Stimulated activated CD8-positive, alpha-beta memory T cell treated with anti-CD3 and anti-CD28 coated beads, Interleukin-12 subunit alpha, Interleukin-12 subunit beta, amount 100 ng/mL, for 4 hours (primary cell): Measurements from ENCODE around the gene RIPOR2.
"Not testable (repeated sequence)": the region's sequence is repeated elsewhere in the genome, so short reads cannot be mapped to it uniquely, and the experiment has no call there.

Experiments used
- DNase-seq: peaks from one replicate; pipeline ENCODE4 v3.0.0-alpha.2; 2020; ENCODE audit warnings: low read depth

The RIPOR2 gene

GRCh38 chr6:24807584-24807983 is 128.2 kb downstream of the RIPOR2 start:
- DNase-seq, result no peak

DNA sequence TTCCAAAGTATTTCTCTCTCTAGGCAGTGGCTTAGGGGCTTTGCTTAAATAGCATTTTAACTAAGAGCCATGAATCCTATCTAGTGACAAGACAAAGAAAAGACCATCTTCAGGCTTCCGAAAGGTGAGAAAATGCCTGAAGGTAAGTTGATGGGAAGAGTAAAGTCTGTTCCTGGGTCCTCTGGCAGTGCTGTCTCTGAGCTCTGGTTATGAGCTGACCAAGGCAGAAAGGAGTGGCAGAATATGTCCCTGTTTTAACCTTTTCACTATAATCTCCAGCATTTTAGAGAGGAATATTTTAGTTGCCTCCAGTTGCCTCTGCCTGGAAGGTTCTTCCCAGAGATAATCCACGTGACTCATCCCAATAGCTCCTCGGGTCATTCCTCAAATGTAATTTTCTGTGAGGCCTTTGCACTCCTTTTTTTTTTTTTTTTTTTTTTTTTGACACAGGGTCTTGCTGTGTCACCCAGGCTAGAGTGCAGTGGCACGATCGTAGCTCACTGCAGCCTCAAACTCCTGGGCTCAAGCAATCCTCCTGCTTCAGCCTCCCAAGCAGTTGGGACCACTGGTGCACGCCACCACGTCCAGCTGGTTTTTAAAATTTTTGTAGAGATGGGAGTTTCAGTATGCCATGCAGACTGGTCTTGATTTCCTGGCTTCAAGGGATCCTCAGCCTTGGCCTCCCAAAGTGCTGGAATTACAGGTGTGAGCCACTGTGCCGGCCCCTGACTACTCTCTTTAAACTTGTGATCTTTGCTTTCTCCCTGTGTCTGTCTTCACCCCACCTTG is 133.3 kb downstream of the RIPOR2 start:
- DNase-seq, result no peak

DNA sequence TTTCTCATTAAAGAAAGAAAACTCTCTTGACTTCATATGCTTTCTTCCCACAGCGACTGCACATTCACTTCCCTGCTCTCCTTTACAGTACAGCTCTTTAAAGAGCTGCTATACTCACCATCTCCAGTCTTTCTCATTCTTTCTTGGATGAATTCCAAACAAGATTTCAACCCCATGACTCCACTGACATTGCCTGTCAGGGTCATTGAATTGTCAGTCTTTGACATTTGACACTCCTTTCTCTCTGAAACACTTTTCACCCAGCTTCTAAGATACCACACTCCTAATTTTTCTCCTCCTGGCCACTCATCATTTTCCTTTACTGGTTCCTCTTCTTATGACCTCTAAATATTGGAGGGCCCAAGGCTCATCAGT is 136.2 kb downstream of the RIPOR2 start:
- DNase-seq, result no peak

- no peak for DNase-seq
Observed at GRCh38 chr6:24798740-24799540, 136.8 kb downstream of the RIPOR2 start, which contains the start of gene ARMH2. Gene ARMH2 (minus strand): TSS chr6:24798917. CDS start chr6:24798857, 60 bp downstream.

- DNase-seq, result no peak
Observed at GRCh38 chr6:24797596-24798216, 138.1 kb downstream of the RIPOR2 start.

GRCh38 chr6:24796616-24797290 is 139.0 kb downstream of the RIPOR2 start:
- DNase-seq, result no peak

DNA sequence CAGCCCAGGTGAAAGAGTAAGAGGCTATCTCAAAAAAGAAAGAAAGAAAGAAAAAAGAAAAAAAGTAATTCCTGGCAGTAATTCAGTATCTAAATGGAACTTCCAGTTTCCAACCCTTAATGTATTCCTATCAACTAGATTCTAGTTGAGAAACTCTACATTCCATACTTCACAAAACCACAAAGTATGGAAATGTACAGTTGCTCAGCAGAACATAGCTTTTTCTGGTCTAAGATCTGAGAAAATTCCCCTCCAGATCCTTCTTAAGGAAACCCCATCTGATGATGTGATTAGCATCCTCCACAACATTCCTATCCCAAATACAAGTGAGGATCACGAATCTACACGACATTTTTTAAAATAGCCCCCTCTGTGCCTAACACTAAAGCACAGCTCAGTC is 140.7 kb downstream of the RIPOR2 start:
- DNase-seq, result no peak

GRCh38 chr6:24788031-24788665 is 147.6 kb downstream of the RIPOR2 start:
- no peak for DNase-seq

DNA sequence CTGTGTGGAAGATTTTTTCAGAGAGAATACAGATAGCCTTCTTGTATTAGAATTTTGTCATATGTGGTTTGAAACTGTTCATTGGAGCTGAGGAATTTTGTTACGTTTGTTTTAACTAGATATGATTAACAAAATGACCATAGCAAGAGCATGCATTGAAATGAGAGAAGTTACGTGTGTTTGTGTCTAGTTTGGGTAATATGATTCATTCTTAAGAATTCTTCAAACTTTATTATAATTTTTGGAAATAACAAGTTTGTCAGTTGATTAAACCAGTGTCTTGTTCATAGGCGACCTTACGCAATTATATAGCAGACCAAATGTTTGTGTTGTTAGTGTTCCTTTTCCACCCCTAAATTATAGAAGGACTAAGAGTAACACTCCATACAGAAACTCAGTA is 155.6 kb downstream of the RIPOR2 start:
- DNase-seq, result no peak

DNA sequence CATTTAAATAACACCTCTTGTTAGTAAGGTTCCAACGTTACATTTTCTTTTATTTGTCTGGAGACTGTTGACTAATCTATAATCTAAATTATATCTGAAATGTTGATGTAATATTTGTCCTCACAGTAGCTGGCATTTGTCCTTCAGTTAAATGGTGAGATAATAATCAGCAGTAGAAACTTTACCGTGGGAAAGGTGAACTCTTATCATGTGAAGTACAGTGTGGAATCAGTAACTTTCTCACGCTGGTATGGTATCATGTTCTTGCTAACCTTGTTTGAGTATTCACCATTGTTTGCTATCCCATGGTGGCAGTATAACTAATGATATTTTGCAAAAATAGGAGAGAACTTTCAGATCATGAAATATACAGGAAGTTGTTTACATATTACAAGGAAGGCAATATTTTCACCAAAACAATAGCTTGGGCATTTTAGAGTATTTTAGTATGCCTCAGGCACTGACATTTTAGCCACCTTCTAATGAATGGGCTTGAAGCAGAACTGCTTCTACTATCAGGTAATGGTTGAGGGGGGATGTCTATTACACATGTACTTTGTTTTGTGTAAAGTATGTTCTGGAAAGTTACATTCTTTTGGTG is 156.2 kb downstream of the RIPOR2 start:
- no peak for DNase-seq

DNA sequence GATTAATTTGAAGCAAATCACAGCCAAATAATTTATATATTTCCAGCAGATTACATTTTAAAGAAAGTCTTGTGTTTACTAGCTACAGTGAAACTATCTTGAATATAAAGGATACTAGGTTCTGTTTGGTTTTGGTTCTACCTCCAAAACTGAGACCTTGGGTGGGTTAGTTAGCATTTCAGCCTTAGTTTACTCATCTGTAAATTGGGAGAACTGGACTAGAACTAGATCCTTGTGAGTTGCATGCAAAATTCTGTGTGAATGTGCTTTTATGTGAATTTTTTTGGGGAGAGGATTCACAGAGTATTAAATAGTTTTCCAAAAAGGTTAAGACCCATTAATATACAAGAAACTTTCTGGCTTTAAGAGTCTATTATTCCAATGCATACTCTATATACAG is 156.9 kb downstream of the RIPOR2 start:
- DNase-seq, result no peak

GRCh38 chr6:24778121-24778520 is 157.6 kb downstream of the RIPOR2 start:
- no peak for DNase-seq

DNA sequence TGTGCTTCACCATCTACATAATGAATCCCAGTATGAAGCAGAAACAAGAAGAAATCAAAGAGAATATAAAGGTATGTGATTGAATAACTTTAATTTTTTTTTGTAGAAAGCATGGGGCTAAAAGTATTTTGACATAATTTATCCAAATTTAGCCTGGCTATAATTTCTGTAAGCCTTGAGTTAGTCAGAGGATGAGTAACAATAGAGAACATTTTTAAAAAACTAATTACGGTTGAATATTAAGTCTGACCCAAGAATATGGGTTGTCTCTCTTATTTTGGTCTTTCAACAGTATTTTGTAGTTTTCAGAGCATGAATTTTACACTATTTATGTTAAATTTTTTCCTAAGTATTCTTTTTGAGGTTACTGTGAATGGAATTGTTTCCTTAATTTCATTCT is 158.5 kb downstream of the RIPOR2 start:
- DNase-seq, result no peak

GRCh38 chr6:24775520-24776058 is 160.2 kb downstream of the RIPOR2 start:
- DNase-seq, result no peak

GRCh38 chr6:24774696-24775519 is 160.9 kb downstream of the RIPOR2 start, which contains the start of gene GMNN:
Gene GMNN (plus strand): TSS chr6:24774937. CDS start chr6:24777247, 2,310 bp downstream.
- DNase-seq, result peak; percentile 96

DNA sequence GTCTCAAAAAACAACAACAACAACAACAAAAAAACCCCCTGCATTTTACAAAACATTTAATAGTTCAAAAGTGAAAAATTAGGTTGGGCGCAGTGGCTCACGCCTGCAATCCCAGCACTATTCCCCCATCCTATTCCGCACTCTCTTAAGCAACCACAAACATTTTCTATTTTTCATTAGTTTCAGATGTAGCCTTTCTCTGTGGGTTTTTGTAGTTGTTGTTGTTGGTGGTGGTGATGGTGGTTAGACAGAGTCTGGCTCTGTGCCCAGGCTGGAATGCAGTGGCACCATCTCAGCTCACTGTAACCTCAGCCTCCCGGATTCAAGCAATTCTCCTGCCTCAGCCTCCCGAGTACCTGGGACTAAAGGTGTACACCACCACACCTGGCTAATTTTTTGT is 167.4 kb downstream of the RIPOR2 start:
- DNase-seq, result no peak

DNA sequence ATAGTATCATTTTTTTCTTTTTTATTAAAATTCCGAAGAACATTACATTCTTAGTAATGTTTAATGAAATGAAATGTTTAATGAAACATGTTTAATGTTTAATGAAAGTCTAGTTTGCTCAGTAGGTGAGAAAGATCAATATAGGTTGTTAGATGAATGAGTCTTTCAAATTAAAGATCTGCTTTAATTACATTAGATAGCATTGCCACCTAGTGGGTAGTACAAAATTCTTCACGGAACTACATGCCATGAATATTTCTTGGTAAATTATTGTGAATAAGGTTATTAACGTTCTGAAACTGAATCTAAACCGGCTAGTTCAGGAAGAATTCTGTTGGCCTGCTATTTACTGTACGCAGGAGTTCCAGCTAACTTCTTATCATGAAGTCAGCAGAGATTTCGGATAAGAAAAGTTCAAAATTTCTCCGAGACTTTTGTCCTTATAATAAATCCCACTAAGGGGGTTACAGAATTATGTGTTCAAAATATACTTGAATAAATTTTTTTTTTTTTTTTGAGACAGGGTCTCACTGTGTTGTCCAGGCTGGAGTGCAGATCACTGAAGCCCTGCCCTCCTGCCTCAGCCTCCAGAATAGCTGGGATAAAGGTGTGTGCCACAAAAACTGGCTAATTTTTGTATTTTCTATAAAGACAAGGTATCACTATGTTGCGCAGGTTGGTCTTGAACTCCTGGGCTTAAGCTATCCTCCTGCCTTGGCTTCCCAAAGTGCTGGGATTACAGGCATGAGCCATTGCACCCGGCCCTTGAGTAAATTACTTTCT is 168.9 kb downstream of the RIPOR2 start:
- no peak for DNase-seq

DNA sequence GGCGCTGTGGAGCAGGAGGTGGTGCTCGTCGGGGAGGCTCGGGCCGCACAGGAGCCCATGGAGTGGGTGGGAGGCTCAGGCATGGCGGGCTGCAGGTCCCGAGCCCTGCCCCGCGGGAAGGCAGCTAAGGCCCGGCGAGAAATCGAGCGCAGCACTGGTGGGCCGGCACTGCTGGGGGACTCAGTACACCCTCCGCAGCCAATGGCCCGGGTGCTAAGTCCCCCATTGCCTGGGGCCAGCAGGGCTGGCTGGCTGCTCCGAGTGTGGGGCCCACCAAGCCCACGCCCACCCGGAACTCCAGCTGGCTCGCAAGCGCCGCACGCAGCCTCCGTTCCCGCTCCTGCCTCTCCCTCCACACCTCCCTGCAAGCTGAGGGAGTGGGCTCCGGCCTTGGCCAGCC is 169.8 kb downstream of the RIPOR2 start:
- not testable (repeated sequence) for DNase-seq
